ENCODE results near the gene ZBTB3. TPM values are rescaled to one million over a fixed set of nuclear protein-coding genes. Genes with fewer than 3 reads are reported as not detected.

ZBTB3 gene
- total and polyA plus RNA-seq, 8 donors = 7.3 to 11.2 (median 8.9) TPM

DNA sequence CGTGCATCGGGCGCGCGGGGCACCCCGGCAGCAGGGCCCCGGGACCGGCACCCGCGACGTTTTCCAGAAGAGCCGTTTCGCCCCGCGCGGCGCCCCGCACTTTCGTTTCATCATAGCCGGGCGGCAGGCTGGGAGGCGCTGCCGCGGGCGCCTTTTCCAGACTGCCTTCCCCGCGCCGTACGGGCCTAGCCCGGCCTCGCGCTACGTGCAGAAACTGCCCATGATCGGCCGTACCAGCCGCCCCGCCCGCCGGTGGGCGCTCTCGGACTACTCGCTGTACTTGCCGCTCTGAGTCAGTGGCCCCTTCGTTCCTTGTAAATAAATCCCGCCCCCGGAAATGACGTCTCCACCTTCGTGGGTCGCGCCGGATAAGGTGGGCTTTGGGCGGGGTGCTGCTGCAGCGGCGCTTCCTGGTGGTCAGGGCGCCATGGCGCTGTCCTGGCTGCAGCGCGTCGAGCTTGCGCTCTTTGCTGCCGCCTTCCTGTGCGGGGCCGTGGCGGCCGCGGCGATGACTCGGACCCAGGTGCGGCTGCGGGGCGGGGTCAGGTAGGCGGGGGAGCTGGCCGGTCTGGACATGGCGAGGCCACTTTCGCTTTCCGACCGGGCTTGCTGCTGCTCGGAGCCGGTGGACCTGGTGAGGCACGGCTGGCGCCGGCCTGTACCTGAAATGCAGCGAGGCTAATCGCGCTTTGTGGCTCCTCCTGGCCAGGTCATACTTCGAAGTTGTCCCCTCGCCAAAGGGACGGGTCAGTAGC, 33.2 kb upstream of the ZBTB3 start, which contains the start of gene TMEM179B:
TMEM179B (plus strand) TSS at position 398 of the 755 bp plus-strand sequence; CDS start at position 428, 30 bp downstream.
- DNase-seq = peak; percentile 97 to 99 (median 98)
- Histone ChIP-seq H3K4me3 (peak within 1 kb of the TSS; percentile 91 to 96), H3K4me1 (peaks cover 20 to 57% of the 10 kb centered on the region in 2 donors), H3K9me3 (no peaks in the 10 kb centered on the region), H3K36me3 (peaks cover 0 to 37% of the 10 kb centered on the region in 2 donors), H3K27ac (peak within 1 kb of the TSS; percentile 96 to 98), H3K27me3 (no peaks in the 10 kb centered on the region)
- peak; percentile 89 for ATAC-seq
- intact Hi-C loops (cut with DNase I) = no loop called here
- TF ChIP-seq, protein P1, sequence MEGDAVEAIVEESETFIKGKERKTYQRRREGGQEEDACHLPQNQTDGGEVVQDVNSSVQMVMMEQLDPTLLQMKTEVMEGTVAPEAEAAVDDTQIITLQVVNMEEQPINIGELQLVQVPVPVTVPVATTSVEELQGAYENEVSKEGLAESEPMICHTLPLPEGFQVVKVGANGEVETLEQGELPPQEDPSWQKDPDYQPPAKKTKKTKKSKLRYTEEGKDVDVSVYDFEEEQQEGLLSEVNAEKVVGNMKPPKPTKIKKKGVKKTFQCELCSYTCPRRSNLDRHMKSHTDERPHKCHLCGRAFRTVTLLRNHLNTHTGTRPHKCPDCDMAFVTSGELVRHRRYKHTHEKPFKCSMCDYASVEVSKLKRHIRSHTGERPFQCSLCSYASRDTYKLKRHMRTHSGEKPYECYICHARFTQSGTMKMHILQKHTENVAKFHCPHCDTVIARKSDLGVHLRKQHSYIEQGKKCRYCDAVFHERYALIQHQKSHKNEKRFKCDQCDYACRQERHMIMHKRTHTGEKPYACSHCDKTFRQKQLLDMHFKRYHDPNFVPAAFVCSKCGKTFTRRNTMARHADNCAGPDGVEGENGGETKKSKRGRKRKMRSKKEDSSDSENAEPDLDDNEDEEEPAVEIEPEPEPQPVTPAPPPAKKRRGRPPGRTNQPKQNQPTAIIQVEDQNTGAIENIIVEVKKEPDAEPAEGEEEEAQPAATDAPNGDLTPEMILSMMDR (IDR thresholded peaks at IDR 0.05) = peak in 1 of 2 donors; percentile 6

DNA sequence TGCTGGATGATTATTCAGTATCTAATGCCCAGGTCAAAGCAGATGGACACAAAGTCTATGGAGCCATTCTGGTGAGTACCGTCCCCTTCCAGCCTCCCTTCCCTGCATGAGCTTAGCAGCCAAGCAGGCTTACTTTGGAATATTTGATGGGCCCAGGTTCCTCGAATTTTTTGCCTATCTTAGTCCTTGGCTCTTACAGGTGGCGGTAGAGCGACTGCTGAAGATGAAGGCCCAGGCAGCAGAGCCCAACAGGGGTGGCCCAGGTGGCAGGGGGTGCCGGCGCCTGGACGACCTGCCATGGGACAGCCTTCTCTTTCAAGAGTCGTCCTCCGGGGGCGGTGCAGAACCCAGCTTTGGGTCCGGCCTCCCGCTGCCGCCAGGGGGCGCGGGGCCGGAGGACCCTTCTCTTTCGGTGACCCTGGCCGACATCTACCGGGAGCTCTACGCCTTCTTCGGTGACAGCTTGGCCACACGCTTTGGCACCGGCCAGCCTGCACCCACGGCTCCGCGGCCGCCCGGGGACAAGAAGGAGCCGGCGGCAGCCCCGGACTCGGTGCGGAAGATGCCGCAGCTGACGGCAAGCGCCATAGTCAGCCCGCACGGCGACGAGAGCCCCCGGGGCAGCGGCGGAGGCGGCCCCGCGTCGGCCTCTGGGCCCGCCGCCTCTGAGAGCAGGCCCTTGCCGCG, 32.5 kb upstream of the ZBTB3 start:
- peak; percentile 84 for ATAC-seq
- peak; percentile 83 to 97 (median 91) for DNase-seq
- H3K27me3 ChIP-seq = no peaks in the 10 kb centered on the region
- no peaks in the 10 kb centered on the region for H3K9me3 ChIP-seq
- TF ChIP-seq, protein P1 (IDR thresholded peaks at IDR 0.05) = peak; percentile 90 to 97
- H3K4me1 ChIP-seq = peaks cover 18 to 50% of the 10 kb centered on the region in 2 donors
- peaks cover 0 to 43% of the 10 kb centered on the region in 2 donors for H3K36me3 ChIP-seq
- H3K27ac ChIP-seq = peak overlapping the region; percentile 96 to 98
- intact Hi-C loops (cut with DNase I) = no loop called here
- peak overlapping the region; percentile 91 to 96 for H3K4me3 ChIP-seq

DNA sequence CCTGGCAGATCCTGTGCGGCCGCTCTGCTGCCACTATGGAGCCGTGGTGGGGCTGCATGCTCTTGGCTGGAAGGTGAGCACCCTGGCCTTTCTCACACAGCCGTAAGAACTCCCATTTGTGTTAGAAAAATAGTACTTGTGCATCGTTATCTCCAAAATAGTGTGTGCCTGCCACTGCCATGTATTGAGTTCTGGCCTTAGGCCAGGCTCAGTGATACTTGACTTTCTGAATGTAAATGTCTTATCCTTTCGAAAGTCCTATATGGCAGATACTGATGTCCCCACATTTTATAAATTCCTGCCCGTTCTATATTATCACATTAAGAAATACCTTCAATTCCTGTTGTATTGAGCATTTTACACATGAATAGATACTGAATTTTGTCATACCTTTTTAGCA, 28.8 kb upstream of the ZBTB3 start:
- intact Hi-C loops (cut with DNase I) = no loop called here
- Histone ChIP-seq H3K9me3 (no peaks in the 10 kb centered on the region), H3K27ac (no peak overlapping the region), H3K4me3 (no peak overlapping the region), H3K27me3 (no peaks in the 10 kb centered on the region), H3K36me3 (peaks cover 0 to 57% of the 10 kb centered on the region in 2 donors), H3K4me1 (peaks cover 5 to 13% of the 10 kb centered on the region in 2 donors)
- ATAC-seq = no peak
- TF ChIP-seq, protein P1 (IDR thresholded peaks at IDR 0.05) = no peak
- DNase-seq = no peak

DNA sequence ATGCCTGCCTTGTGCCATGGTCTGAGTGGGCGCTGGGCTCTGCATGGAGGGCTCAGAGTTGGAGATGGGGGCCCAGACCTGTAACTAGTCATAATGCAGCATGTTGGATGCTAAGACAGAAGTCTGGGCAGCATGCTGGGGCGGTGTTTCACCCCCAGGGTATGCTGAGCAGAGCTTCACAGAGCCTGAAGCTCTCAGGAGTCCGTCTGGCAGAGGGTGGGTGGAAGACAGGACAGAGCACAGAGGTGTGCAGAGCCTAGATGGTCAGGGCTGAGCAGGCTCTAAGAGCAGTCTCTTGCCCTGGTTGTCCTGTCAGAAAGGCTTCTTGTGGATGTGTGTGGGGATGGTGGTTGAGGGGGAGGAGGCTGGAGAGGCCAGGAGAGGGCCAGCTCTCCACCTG, 24.5 kb upstream of the ZBTB3 start:
- Histone ChIP-seq H3K27ac (no peak overlapping the region), H3K9me3 (no peaks in the 10 kb centered on the region), H3K36me3 (peaks cover 0 to 74% of the 10 kb centered on the region in 2 donors), H3K4me3 (no peak overlapping the region), H3K4me1 (peaks cover 0 to 13% of the 10 kb centered on the region in 2 donors), H3K27me3 (no peaks in the 10 kb centered on the region)
- no peak for DNase-seq
- intact Hi-C loops (cut with DNase I) = no loop called here
- no peak for ATAC-seq
- TF ChIP-seq, protein P1 (IDR thresholded peaks at IDR 0.05) = no peak

- TF ChIP-seq, protein P1 (IDR thresholded peaks at IDR 0.05) = no peak
- no peak overlapping the region for H3K27ac ChIP-seq
- intact Hi-C loops (cut with DNase I) = no loop called here
- peaks cover 0 to 64% of the 10 kb centered on the region in 2 donors for H3K36me3 ChIP-seq
- H3K4me1 ChIP-seq = peaks cover 0 to 21% of the 10 kb centered on the region in 2 donors
- no peak overlapping the region for H3K4me3 ChIP-seq
- no peak for DNase-seq
- no peak for ATAC-seq
- no peaks in the 10 kb centered on the region for H3K27me3 ChIP-seq
- no peaks in the 10 kb centered on the region for H3K9me3 ChIP-seq
These were observed 23.4 kb upstream of the ZBTB3 start for GRCh38 chr11:62777389-62777788.
